ENCODE results near the gene FBXL22.

GRCh38 chr15:63582718-63583426 lies 14.3 kb upstream of the FBXL22 start:
- TF ChIP-seq CTCF (IDR thresholded peaks at IDR 0.05) (no peak), EP300 (IDR thresholded peaks at IDR 0.05; ENCODE audit: low read depth) (no peak), POLR2A (IDR thresholded peaks at IDR 0.05) (no peak), POLR2AphosphoS5 (IDR thresholded peaks at IDR 0.05) (no peak)

All from transverse colon (tissue), 4 donors.